ENCODE results near the gene PIK3CB.

PIK3CB gene

GRCh38 chr3:138862531-138862923 lies 27.8 kb upstream of the PIK3CB start:
- TF ChIP-seq CTCF (IDR thresholded peaks at IDR 0.05; ENCODE audit: control insufficient read depth, insufficient read depth, low read depth, low read length, missing control alignments), result no peak
- DNase-seq (ENCODE audit: low read depth), result no peak
- H3K4me3 ChIP-seq (ENCODE audit: control insufficient read depth, low read depth, low read length), result no peak overlapping the region

GRCh38 chr3:138861798-138862197 lies 27.1 kb upstream of the PIK3CB start:
- no peak overlapping the region for H3K4me3 ChIP-seq (ENCODE audit: control insufficient read depth, low read depth, low read length)
- no peak for TF ChIP-seq CTCF (IDR thresholded peaks at IDR 0.05; ENCODE audit: control insufficient read depth, insufficient read depth, low read depth, low read length, missing control alignments)
- DNase-seq (ENCODE audit: low read depth), result no peak

GRCh38 chr3:138856799-138857198 lies 22.1 kb upstream of the PIK3CB start:
- DNase-seq (ENCODE audit: low read depth), result no peak
- TF ChIP-seq CTCF (IDR thresholded peaks at IDR 0.05; ENCODE audit: control insufficient read depth, insufficient read depth, low read depth, low read length, missing control alignments), result no peak
- no peak overlapping the region for H3K4me3 ChIP-seq (ENCODE audit: control insufficient read depth, low read depth, low read length)

GRCh38 chr3:138854940-138855339 lies 20.2 kb upstream of the PIK3CB start:
- no peak for DNase-seq (ENCODE audit: low read depth)
- no peak for TF ChIP-seq CTCF (IDR thresholded peaks at IDR 0.05; ENCODE audit: control insufficient read depth, insufficient read depth, low read depth, low read length, missing control alignments)
- H3K4me3 ChIP-seq (ENCODE audit: control insufficient read depth, low read depth, low read length), result no peak overlapping the region

- no peak for TF ChIP-seq CTCF (IDR thresholded peaks at IDR 0.05; ENCODE audit: control insufficient read depth, insufficient read depth, low read depth, low read length, missing control alignments)
- H3K4me3 ChIP-seq (ENCODE audit: control insufficient read depth, low read depth, low read length), result no peak overlapping the region
- DNase-seq (ENCODE audit: low read depth), result no peak
Measured at GRCh38 chr3:138854204-138854603, 19.5 kb upstream of the PIK3CB start.

GRCh38 chr3:138850151-138850550 lies 15.4 kb upstream of the PIK3CB start:
- no peak for TF ChIP-seq CTCF (IDR thresholded peaks at IDR 0.05; ENCODE audit: control insufficient read depth, insufficient read depth, low read depth, low read length, missing control alignments)
- no peak for DNase-seq (ENCODE audit: low read depth)

More at GRCh38 chr3:138850151-138850550, 15.4 kb upstream of the PIK3CB start:
- H3K4me3 ChIP-seq (ENCODE audit: control insufficient read depth, low read depth, low read length), result no peak overlapping the region

Measured in AG09309 (cell line).